ENCODE results near the gene OPHN1.

OPHN1 gene

DNA sequence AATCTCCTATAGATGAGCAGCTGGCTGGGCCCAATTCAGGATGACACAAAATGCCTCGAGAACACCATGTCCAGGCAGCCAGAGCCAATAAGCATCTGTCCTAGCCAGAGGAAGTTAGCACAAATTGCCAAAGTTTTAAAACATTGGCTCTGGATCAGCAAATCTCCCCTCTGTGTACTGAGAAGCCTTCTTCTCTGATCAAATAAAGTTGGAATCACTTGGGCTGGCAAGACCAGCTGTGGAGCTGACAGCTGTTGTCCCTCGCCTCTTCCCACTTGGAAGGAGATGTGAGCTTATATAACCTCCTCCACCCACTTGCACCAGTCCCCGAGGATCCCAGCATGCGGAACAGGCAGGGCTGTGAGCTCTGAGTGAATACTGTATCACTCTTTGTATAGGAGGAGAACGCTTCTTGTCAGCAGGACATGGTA lies 183.9 kb downstream of the OPHN1 start:
- DNase-seq (ENCODE audit: low read depth): no peak

DNA sequence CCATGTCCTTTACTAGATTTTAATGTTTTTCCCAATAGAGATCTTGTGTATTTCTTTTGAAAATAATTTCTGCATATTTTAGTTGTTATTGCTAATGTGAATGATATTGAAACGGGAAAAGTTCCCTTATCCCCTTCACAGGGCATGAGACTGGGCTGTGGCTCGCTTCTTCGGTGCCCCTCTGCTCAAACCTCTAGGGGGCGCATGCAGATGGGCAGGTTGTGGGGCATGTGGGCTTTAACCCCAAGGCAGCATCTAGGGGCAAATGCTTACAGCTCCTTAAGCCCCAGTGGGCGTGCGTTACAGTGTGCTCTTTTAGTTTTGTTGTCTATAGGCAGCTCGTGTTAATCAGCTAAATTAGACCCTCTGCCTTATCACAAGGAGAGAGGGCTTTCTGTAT lies 194.7 kb downstream of the OPHN1 start:
- no peak for DNase-seq (ENCODE audit: low read depth)

DNA sequence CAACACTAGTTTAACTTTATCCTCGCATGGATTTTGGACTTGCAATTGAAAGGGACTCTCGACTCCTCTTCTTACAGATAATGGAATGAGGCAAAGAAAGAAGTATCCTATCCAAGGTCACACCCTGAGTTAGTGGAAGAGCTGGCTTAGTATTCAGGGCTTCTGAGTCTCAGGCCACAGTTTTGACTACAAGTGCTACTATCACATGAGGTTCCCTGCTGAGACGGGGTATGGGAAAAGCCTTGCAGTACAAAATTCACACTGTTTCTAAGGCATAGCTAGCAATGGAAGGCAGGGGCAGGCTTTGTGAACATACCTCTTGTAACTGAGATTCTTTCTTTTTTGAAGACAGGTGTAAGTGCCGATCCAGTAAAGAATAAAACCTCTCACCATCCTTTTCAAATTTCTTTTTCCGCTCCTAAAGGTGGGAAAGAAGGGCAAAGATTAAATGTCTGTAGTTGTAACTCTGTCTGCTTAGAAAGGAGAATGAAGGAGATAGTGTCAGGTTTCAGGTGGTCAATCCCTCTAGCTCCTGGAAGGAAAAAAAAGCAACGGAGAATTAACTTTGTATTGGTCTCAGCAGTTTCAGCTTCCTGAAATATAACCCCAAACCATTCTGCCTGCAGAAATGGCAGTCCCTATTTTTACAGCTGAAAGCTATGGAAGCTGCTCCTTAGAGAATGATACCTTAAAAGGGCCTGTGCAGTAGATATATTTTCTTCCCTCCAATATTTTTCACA lies 199.0 kb downstream of the OPHN1 start:
- no peak for DNase-seq (ENCODE audit: low read depth)

DNA sequence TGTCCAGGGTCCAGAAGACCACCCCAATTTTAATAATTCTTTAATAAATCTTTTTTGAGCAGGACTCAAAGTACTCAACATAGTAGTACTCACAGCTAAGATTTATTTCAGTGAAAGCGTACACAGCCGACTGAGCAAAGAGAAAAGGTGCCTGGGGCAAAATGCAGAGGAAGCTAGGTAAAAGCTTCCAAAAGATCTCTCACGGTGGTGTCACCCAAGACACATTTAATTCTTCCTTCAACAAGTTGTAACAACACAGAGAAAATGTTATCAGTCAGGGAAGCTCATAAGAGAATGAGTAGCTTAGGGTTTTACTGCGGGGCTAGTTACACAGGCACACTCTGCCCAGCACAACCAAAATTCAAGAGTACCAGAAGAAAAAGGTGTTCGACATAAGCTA lies 201.1 kb downstream of the OPHN1 start:
- no peak for DNase-seq (ENCODE audit: low read depth)

DNA sequence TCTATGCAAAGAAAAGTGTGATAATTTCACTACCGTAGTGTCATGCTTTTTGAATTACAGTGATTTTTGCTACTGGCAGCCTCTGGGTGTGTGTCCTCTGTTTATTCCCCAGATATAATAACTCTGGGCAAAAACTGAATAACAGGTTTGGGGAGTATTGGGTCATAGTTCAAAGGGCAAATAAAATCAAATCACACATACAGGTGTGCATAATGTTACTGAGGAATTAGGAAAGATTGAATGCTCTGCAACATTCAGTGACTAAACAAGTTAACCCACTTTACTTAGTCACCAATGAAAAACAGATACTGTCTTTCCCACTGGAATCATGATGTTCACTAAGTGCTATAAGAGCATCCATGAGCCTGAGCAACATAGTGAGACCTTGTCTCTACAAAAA lies 224.3 kb downstream of the OPHN1 start:
- no peak for DNase-seq (ENCODE audit: low read depth)

DNA sequence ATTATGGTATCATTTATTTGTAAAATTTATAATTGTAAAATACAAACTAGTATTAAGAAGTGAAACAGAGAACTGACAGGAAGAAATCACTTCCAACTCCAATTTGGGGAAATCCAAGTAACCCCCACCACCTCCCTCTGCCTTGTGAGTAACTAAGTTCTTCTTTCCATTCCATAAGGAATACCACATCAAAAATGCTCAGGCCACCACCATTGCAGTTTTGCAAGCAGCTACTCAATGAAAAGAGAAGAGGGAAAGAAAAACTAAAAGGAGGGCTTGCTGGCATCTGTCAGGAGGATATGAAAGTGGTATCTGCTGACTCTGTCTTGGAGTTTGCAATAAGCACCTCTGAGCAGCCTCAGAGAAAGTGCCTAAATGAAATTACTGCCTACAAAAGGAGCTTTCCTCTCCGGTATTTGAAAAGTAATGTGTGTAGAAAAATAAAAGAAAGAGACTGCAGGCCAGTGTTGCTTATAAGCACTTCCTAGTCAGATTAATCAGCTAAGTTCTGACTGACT lies 228.7 kb downstream of the OPHN1 start:
- no peak for DNase-seq (ENCODE audit: low read depth)

DNA sequence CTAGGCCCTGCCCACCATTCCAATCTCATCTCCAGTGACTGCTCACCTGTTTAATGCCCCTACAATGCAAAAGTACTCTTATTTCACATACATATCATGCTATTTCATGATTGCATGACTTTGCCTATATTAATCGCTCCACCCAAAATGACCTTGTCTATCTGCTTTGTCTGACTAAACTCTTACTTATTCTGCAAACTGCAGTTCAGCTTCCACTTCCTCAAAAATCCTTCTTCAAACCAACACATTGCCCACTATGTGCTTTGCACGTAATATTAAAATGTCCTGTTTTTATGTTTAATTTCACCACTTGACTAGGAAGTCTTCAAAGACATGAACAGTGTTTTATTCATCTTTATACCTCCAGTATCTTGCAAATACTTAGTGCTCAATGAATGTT lies 229.6 kb downstream of the OPHN1 start:
- DNase-seq (ENCODE audit: low read depth): no peak

DNA sequence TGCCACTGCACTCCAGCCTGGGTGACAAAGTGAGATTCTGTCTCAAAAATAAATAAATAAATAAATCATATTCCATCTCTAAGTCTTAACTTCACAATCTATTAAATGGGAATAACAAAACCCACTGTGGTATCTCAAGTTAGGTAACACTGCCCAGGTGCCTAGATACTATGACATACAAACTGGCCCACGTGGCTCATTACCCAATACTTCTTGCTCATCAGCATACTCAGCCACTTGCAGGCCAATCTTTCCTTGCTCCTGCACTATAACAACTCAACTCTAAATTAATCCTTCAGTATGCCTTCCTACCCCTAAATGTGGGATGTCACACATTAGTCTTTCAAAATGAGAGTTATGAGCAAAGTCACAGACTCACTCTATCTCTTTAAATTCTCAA lies 230.1 kb downstream of the OPHN1 start:
- no peak for DNase-seq (ENCODE audit: low read depth)

DNA sequence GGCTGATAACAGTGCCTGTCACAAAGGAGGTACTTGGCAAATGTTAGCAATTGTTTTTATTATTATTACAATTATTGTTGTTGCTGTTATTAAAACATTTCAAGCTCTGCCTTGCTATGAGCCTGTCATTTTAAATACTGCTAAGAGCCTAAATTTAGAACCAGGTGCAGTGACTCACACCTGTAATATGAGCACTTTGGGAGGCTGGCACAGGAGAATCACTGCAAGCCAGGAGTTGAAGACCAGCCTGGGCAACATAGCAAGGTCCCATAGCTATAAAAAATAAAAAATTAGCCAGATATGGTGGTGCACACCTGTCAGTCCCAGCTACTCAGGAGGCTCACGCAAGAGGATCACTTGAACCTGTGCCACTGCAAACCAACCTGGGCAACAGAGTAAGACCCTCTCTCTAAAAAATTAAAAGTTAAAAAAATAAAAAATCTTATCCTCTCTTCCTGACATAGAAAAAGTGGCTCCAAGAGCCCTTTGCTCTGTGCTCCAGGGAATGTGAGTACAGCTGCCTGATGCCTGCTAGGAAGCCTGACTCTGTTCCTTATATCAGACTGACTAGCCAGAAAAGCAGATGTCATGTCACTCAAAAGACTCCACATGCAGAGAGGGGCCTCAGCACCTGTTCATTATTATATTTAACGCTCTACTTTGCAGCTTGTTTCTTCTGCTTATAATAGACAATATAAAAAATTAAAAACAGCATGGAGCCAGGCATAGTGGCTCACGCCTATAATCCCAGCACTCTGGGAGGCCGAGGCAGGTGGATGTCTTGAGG lies 234.0 kb downstream of the OPHN1 start:
- DNase-seq (ENCODE audit: low read depth): no peak

DNA sequence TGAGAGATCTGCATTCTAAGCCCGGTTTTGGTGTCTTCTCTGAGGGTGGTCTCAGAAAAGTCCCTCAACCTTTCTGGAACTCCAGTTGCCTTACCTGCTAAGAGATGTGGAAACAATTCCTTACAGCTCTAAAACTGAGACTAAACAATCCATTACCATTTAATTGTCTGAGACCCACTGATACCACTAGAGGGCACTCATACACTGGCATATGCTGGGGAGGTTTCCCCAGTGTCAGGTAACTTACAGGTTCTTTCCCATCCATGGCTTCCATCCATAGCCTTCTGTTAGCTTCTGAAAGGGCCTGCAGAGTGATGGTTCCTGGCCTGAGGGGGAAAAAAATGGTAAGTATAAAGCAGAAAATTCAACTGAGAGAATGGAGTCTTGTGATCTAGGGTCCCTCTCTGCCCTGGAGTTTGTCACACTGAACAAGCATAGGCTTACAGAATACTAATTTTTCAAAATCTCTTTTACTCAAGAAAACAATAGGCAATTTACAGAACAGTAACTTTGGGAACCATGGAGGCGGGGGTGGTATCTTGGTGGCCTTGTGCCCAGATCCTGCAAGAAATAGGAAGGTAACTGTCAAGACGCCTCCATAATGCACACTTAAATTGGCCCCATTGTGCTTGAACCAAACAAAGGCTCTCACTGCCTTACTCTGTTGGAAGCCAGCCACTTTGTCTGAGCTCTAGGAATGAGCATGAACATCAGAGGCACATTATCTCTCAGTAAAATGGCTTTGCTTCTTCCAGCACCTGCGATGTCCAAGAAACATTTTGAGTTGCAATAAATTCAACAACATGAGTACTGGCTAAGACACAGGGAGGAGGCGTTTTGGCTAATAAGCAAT lies 236.1 kb downstream of the OPHN1 start:
- peak; percentile 18 for DNase-seq (ENCODE audit: low read depth)

DNA sequence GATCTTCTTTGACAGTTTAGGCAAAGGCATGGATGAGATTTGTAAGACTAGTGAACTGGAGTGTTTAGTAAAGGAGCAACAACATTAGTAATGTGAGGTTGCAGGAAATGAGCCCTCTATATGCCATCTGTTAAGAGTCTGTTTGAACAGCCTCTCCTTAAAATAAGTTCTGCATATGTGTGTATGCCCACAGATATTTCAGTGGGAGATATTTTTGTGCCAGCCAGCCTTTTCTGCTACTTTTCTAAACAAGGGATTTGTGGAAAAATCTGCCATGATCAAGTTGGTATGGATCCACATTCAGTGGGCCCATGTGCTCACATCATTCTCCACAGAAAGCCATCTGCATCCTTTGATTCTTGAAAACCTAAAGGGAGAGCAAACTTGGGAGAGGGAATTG lies 237.7 kb downstream of the OPHN1 start:
- no peak for DNase-seq (ENCODE audit: low read depth)

DNA sequence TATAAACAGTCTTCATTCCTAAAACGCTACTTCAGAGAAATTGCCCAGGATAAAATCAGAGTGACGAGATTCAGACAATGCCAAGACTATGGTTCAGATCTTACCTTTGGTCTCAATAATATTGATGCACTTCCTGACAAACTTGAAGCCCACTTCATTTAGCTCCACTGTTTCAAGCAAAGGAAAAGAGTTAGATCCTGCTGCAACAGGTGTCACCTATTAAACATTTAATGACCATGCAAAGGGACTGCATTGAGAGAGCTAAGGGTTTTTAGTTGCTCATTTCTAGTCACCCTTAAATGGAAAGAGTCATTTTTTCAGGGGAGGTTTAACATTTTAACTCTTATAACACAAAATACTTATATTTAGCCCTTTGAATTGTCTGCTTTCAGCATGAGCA lies 239.5 kb downstream of the OPHN1 start:
- DNase-seq (ENCODE audit: low read depth): no peak

DNA sequence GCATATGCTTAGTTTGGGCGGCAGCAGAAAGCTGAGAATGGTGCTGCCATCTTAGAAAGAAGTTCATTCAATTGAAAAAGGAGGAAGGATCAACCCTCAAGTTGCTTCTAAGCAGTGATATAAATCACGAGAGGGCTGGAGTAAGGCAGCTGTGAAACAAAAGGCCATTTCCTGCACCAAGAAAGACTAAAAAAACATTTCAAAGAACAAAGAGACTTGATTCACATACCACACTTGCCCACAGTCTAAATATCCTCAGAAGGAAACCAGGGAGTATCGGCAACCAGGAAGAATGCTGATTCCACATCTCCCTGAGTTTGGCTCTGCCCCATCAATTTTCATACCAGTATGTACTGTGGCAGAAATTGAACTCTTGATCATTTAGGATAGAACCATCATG lies 240.1 kb downstream of the OPHN1 start:
- DNase-seq (ENCODE audit: low read depth): no peak

DNA sequence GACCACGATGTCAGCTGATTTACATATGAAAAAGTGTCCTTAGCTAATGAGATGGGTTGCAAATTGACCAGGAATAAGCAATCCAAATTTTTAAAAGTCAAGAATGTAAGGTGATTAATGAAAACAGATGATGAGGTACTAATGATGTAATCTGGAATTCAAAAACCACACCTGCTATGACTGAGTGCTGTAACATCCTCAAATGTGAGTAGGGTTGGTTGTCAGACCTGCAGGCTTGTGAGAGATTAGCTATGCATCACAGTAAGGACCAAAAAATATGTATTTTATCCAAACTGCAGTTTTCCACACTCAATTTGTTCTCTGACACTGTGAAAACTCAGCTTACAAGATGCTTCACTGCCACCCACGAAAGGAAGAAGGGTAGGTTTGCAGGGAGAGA lies 242.5 kb downstream of the OPHN1 start:
- no peak for DNase-seq (ENCODE audit: low read depth)

DNA sequence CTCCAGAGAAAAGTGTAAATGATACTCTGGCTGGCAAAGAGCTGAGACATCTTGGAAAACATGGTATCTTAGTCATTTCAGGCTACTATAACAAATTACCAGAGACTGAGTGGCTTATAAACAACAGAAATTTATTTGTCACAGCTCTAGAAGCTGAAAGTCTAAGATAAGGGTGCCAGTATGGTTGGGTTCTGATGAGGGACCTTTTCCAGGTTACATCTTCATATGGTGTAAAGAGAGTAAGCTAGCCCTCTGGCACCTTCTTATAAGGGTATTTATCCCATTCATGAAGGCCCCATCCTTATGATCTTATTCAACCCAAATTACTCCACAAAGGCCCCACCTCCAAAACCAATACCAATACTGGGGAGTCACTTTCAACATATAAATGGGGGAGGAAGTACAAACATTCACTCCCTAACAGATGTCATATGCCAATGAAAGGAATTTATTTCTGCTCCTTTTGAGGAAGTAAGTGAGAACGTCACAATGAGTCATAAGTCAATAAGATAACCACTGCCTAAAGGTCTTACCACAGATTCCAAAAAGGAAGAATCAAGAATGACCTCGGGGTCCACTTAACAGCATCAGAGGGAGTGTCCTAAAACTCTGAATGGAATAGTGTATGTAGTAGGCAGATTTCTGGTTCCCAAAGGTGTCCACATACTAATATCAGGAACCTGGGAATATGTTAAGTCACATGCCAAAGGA lies 246.6 kb downstream of the OPHN1 start:
- no peak for DNase-seq (ENCODE audit: low read depth)

DNA sequence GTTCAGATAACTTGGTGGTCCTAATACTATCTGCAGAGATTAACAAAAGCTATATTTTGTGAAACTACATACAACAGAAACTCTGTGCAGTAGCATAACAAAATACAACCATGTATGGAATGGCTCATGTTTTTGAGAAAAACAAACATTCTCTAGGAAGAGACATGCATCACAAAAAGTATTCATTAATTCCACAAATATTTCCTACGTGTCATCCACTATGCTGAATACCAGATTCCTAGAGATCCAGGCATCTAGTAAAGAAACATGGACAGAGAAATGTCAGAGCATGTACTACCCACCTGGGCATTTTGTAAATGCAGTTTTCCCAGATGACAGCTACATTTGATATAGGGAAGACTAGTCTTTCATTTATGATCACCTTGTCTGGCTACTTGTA lies 248.1 kb downstream of the OPHN1 start:
- no peak for DNase-seq (ENCODE audit: low read depth)

DNA sequence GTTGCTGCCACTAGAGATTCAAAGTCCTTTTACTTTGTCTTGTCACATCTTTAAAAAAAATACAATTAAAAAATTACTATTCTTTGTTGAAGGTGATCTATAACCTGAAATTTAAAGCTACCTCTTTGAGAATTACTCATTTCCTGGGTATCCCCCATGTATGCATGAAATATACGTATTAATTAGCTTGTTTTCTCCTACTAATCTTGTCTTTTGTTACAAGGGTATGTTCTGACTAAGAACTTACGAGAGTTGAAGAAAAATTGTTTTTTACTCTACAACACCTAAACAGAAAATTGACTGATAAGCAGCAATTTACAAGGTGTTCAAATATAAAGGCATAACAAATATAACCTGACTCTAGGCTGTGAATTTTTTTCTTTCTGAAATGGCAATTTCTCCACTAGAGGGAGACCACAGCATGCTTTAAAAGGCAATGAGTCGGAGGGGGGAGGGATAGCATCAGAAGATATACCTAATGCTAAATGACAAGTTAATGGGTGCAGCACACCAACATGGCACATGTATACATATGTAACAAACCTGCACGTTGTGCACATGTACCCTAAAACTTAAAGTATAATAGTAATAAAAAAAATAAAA lies 249.6 kb downstream of the OPHN1 start:
- DNase-seq (ENCODE audit: low read depth): peak; percentile 5

DNA sequence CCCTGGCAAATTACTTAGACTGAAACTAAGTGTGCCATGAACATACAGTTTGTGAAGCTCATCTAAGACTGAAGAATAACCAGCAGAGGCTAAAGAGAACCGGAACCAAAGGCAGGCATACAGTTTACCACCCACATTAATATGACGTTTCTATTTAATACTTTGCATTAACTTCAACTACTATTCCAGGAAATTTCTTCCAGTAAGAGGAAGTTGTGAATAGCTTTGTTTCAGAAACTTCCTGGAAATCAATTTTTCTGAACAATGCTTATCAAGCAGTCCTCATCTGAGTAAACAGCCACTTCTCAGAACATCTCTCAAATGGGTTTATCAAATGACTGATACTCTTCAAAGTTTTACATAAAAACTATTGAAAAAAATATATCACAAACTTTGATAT lies 252.7 kb downstream of the OPHN1 start:
- DNase-seq (ENCODE audit: low read depth): peak; percentile 5

DNA sequence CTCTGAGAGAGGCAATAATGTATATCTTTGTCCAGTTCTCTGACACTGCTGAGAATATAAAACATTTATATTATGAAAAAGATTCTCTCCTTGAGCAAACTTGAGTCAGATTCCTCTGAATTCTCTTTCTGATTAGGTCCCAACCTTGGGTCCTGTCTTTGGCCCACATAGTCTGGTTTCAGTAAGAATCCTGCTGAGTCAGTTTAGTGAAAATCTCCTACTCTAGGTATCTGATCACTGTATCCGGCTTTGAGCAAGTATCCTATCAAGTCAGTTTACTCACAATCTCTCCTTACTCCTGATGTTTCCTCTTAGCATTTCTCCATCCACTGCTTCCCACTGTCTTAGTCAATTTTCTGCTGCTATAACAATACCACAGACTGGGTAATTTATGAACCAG lies 253.9 kb downstream of the OPHN1 start:
- no peak for DNase-seq (ENCODE audit: low read depth)

DNA sequence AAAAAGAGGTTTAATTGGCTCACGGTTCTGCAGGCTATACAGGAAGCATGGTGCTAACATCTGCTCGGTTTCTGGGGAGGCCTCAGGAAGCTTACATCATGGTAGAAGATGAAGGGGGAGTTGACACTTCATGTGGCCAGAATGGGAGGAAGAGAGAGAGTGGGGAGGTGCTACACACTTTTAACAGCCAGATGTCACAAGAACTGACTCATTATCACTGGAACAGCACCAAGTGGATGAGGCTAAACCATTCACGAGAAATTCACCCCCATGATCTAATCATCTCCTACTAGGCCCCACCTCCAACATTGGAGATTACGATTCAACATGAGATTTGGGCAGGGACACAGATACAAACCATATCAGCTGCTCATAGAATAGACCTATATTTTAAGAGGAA lies 255.8 kb downstream of the OPHN1 start:
- peak; percentile 5 for DNase-seq (ENCODE audit: low read depth)

DNA sequence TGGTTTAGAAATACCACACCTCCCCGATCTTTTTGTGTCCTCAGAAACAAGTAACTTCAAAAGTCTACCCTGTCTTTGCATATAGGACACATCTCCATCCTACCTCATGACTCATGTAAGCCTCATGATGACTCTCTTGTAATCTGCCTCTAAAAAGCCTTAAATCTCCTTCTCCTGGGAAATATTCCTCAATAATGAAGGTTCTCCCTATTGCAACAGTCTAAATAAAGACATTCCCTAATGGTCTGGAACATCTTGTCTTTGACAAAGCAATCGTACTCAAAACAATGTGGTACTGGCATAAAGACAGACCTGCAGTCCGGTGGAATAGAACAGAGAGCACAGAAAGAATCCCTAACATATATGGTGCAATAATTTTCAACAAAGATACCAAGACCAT lies 257.7 kb downstream of the OPHN1 start:
- DNase-seq (ENCODE audit: low read depth): no peak

Data from CMK (cell line).